ENCODE data around the gene ASB14. TPM values are rescaled to one million over a fixed set of nuclear protein-coding genes. Genes with fewer than 3 reads are reported as not detected.
"Not testable (repeated sequence)": the region's sequence is repeated elsewhere in the genome, so short reads cannot be mapped to it uniquely, and the experiment has no call there.

ASB14 gene
- not detected for total RNA-seq

GRCh38 chr3:57292159-57292896 lies at the start of gene ASB14:
Gene ASB14 (minus strand): TSS chr3:57292685. CDS start chr3:57292033, 652 bp downstream.
- DNase-seq (ENCODE audit: low spot score) = no peak
- no peak for ATAC-seq (ENCODE audit: low FRiP score)
- no peak for TF ChIP-seq CTCF (IDR thresholded peaks at IDR 0.05)

GRCh38 chr3:57339071-57339642 lies 46.7 kb upstream of the ASB14 start:
- ATAC-seq (ENCODE audit: low FRiP score); DNase-seq (ENCODE audit: low spot score): not testable (repeated sequence)

GRCh38 chr3:57338272-57339070 lies 46.0 kb upstream of the ASB14 start:
- ATAC-seq (ENCODE audit: low FRiP score); DNase-seq (ENCODE audit: low spot score): not testable (repeated sequence)

GRCh38 chr3:57335283-57335938 lies 42.9 kb upstream of the ASB14 start:
- DNase-seq (ENCODE audit: low spot score) (no peak), ATAC-seq (ENCODE audit: low FRiP score) (no peak)
- no peak for TF ChIP-seq CTCF (IDR thresholded peaks at IDR 0.05)

- DNase-seq (ENCODE audit: low spot score) (no peak), ATAC-seq (ENCODE audit: low FRiP score) (no peak)
- TF ChIP-seq CTCF (IDR thresholded peaks at IDR 0.05) = no peak
Measured at GRCh38 chr3:57331078-57331610, 38.7 kb upstream of the ASB14 start.

GRCh38 chr3:57326498-57326897 lies 34.0 kb upstream of the ASB14 start:
- not testable (repeated sequence) for ATAC-seq (ENCODE audit: low FRiP score); DNase-seq (ENCODE audit: low spot score)

GRCh38 chr3:57314204-57314603 lies 21.7 kb upstream of the ASB14 start:
- no peak for DNase-seq (ENCODE audit: low spot score)
- no peak for ATAC-seq (ENCODE audit: low FRiP score)
- no peak for TF ChIP-seq CTCF (IDR thresholded peaks at IDR 0.05)

- no peak for TF ChIP-seq CTCF (IDR thresholded peaks at IDR 0.05)
- DNase-seq (ENCODE audit: low spot score) (no peak), ATAC-seq (ENCODE audit: low FRiP score) (no peak)
Measured at GRCh38 chr3:57309769-57310360, 17.4 kb upstream of the ASB14 start.

GRCh38 chr3:57303520-57303919 lies 11.0 kb upstream of the ASB14 start:
- ATAC-seq (ENCODE audit: low FRiP score); DNase-seq (ENCODE audit: low spot score): not testable (repeated sequence)
